ENCODE results near the gene SLC23A1. TPM values are rescaled to one million over a fixed set of nuclear protein-coding genes. Genes with fewer than 3 reads are reported as not detected.

SLC23A1 gene
- total RNA-seq, 3 donors from 2014 or later (not counting 1 experiment from before 2014, with no cell fraction given), result not detected

GRCh38 chr5:139341689-139342422, 41.2 kb downstream of the SLC23A1 start, which contains the start of gene PAIP2:
PAIP2 (plus strand) TSS chr5:139341854; CDS start chr5:139363785, 21,931 bp downstream.
- H3K4me3 Mint-ChIP-seq, result peak within 1 kb of the TSS; percentile 96
- 0% methylated on average over 66 of the region's 66 CpGs for WGBS (ENCODE audit: insufficient coverage)
- Histone ChIP-seq H3K4me1 (ENCODE audit: control insufficient read depth, insufficient read depth, low read length) (peaks cover 21% of the 10 kb centered on the region), H3K27ac (ENCODE audit: low read length) (peak within 1 kb of the TSS; percentile 97), H3K9me3 (ENCODE audit: control insufficient read depth, insufficient read depth, low read length) (no peaks in the 10 kb centered on the region), H3K36me3 (ENCODE audit: control insufficient read depth, insufficient read depth, low read length) (peaks cover 2% of the 10 kb centered on the region), H3K4me3 (ENCODE audit: low read length) (peak within 1 kb of the TSS; percentile 91), H3K27me3 (ENCODE audit: control insufficient read depth, insufficient read depth, low read length) (no peaks in the 10 kb centered on the region)
- ATAC-seq, result peak; percentile 88 to 97 (median 92)
- intact Hi-C loops (cut with micrococcal nuclease), result loop anchor here (1.0 to 5.0 kb wide), 3 partner anchors 49 to 70 kb away; partner anchors contain the start of gene MATR3
- H3K9me3 Mint-ChIP-seq, result no peaks in the 10 kb centered on the region
- peak within 1 kb of the TSS; percentile 95 to 98 for H3K27ac Mint-ChIP-seq
- DNase-seq, result peak; percentile 96 to 99
- no peaks in the 10 kb centered on the region for H3K27me3 Mint-ChIP-seq (ENCODE audit: low read depth in 2 of 2)
- peaks cover 41 to 47% of the 10 kb centered on the region in 2 donors for H3K4me1 Mint-ChIP-seq
- H3K36me3 Mint-ChIP-seq, result no peaks in the 10 kb centered on the region
- TF ChIP-seq, protein P1, sequence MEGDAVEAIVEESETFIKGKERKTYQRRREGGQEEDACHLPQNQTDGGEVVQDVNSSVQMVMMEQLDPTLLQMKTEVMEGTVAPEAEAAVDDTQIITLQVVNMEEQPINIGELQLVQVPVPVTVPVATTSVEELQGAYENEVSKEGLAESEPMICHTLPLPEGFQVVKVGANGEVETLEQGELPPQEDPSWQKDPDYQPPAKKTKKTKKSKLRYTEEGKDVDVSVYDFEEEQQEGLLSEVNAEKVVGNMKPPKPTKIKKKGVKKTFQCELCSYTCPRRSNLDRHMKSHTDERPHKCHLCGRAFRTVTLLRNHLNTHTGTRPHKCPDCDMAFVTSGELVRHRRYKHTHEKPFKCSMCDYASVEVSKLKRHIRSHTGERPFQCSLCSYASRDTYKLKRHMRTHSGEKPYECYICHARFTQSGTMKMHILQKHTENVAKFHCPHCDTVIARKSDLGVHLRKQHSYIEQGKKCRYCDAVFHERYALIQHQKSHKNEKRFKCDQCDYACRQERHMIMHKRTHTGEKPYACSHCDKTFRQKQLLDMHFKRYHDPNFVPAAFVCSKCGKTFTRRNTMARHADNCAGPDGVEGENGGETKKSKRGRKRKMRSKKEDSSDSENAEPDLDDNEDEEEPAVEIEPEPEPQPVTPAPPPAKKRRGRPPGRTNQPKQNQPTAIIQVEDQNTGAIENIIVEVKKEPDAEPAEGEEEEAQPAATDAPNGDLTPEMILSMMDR (IDR thresholded peaks at IDR 0.05), result peak; percentile 67

DNA sequence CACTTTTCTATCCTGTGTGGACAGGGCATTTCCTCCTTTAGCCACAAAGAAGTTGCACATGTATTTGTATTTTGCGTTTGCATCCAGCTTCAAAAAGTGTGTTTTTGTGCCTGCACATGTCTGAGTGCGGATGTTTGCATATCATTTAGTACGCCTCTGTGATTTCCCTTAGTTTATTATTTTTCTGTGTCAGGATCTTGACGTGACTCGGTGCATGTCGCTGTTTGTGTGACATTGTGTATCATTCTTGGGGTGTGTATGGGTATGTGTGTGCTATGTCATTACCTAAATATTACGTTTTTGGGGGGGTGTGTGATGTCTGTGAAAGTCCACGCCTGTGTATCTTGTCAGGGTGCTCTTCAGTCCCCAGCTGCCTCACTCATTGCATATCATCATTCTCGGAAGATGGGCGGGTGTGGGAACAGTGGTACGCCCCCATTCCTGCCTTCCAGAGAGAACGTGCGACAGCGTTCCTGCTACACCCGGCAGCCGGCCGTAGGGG, 41.9 kb downstream of the SLC23A1 start:
- 2% methylated on average over 17 of the region's 17 CpGs for WGBS (ENCODE audit: insufficient coverage)
- Histone ChIP-seq H3K4me3 (ENCODE audit: low read length) (peak overlapping the region; percentile 91), H3K27ac (ENCODE audit: low read length) (no peak overlapping the region), H3K36me3 (ENCODE audit: control insufficient read depth, insufficient read depth, low read length) (peaks cover 2% of the 10 kb centered on the region), H3K4me1 (ENCODE audit: control insufficient read depth, insufficient read depth, low read length) (peaks cover 17% of the 10 kb centered on the region), H3K9me3 (ENCODE audit: control insufficient read depth, insufficient read depth, low read length) (no peaks in the 10 kb centered on the region), H3K27me3 (ENCODE audit: control insufficient read depth, insufficient read depth, low read length) (no peaks in the 10 kb centered on the region)
- Mint-ChIP-seq H3K4me3 (peak overlapping the region; percentile 96), H3K4me1 (peaks cover 41 to 47% of the 10 kb centered on the region in 2 donors), H3K9me3 (no peaks in the 10 kb centered on the region), H3K27me3 (ENCODE audit: low read depth in 2 of 2) (no peaks in the 10 kb centered on the region), H3K36me3 (no peaks in the 10 kb centered on the region), H3K27ac (peak overlapping the region; percentile 95 to 98)
- TF ChIP-seq, protein P1 (IDR thresholded peaks at IDR 0.05), result no peak
- DNase-seq (no peak), ATAC-seq (peak in 1 of 3 donors; percentile 12)
- intact Hi-C loops (cut with micrococcal nuclease), result loop anchor here (1.0 to 5.0 kb wide), 2 partner anchors 48 to 69 kb away; partner anchors contain the start of gene MATR3

DNA sequence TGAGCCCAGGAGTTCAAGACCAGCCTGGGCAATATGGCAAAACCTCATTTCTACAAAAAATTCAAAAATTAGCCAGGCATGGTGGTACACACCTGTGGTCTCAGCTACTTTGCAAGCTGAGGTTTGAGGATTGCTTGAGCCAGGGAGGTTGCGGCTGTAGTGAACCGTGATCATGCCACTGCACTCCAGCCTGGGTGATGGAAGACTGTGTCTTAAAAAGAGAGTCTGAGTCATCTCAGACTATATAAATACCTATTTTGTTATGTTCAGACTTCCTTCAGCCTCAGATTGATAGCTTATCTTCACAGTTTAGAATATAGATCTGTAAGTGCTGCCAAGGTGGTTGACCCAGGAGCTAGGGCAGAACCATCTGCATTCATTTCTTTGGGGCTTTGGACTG, 43.0 kb downstream of the SLC23A1 start:
- H3K4me1 ChIP-seq (ENCODE audit: control insufficient read depth, insufficient read depth, low read length), result peaks cover 16% of the 10 kb centered on the region
- Mint-ChIP-seq H3K9me3 (no peaks in the 10 kb centered on the region), H3K27ac (no peak overlapping the region), H3K4me1 (peaks cover 37 to 39% of the 10 kb centered on the region in 2 donors), H3K36me3 (no peaks in the 10 kb centered on the region), H3K4me3 (no peak overlapping the region), H3K27me3 (ENCODE audit: low read depth in 2 of 2) (no peaks in the 10 kb centered on the region)
- H3K36me3 ChIP-seq (ENCODE audit: control insufficient read depth, insufficient read depth, low read length), result no peaks in the 10 kb centered on the region
- H3K27ac ChIP-seq (ENCODE audit: low read length), result no peak overlapping the region
- no peaks in the 10 kb centered on the region for H3K27me3 ChIP-seq (ENCODE audit: control insufficient read depth, insufficient read depth, low read length)
- intact Hi-C loops (cut with micrococcal nuclease), result loop anchor here (5.0 kb wide), 1 partner anchor 68 kb away; no protein-coding TSS in a partner anchor
- no peak overlapping the region for H3K4me3 ChIP-seq (ENCODE audit: low read length)
- no peaks in the 10 kb centered on the region for H3K9me3 ChIP-seq (ENCODE audit: control insufficient read depth, insufficient read depth, low read length)
- TF ChIP-seq, protein P1 (IDR thresholded peaks at IDR 0.05), result no peak
- ATAC-seq, result no peak
- WGBS (ENCODE audit: insufficient coverage), result 69% methylated on average over 2 of the region's 2 CpGs
- DNase-seq, result no peak
